ENCODE measurements around the gene MYO1D. TPM values are rescaled to one million over a fixed set of nuclear protein-coding genes. Genes with fewer than 3 reads are reported as not detected.
A peak's percentile ranks its signal among the peaks of the same experiment; 100 is the strongest.

MYO1D gene
- polyA plus RNA-seq, 1 donor from 2014 or later, result 11.6 TPM

DNA sequence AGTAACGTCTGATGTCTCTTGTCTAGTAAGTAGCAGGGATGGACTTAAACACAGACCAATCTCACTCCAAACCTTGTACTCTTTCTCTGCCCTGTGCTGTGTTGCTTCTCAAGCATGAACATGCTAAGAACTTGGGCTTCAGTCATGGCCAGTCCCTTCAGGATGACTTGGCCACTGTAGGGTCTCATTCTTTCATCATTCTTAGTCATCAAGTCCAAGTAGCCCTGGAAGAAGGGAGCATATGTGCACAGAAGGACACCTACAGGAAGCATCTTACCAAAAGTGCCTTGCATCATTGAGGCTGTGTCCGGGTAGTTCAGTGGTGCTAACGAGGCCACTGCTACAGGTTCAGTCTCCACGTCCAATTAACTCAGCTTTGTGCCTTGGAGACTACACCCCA lies 309.4 kb downstream of the MYO1D start:
- no peaks in the 10 kb centered on the region for H3K27me3 Mint-ChIP-seq
- H3K9me3 Mint-ChIP-seq, result no peaks in the 10 kb centered on the region
- H3K4me1 Mint-ChIP-seq, result peaks cover 11 to 21% (median 15%) of the 10 kb centered on the region in 3 donors
- no peak overlapping the region for H3K27ac Mint-ChIP-seq
- H3K36me3 Mint-ChIP-seq, result peaks cover 3% of the 10 kb centered on the region
- H3K4me3 Mint-ChIP-seq, result no peak overlapping the region

DNA sequence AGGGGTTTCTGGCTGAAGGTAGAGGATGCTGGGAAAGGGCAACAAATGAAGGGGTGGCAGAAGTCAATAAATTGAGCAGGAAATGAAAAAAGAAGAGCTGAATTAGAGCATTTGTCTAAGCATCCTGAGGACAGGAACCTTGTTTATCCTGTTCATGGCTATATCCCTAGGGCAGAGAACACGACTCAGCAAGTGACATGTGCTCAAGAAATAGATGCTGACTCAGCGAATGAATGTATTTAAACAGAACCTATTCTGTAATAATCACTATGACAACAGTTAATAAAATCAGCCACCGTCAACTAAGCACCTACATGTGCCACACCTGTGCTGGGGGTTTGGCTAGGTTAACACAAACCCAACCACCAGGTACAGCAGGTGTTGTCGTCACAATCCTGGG lies 309.8 kb downstream of the MYO1D start:
- Mint-ChIP-seq H3K27me3 (no peaks in the 10 kb centered on the region), H3K36me3 (peaks cover 3% of the 10 kb centered on the region), H3K4me3 (no peak overlapping the region), H3K4me1 (peaks cover 11 to 21% (median 15%) of the 10 kb centered on the region in 3 donors), H3K9me3 (no peaks in the 10 kb centered on the region), H3K27ac (no peak overlapping the region)

DNA sequence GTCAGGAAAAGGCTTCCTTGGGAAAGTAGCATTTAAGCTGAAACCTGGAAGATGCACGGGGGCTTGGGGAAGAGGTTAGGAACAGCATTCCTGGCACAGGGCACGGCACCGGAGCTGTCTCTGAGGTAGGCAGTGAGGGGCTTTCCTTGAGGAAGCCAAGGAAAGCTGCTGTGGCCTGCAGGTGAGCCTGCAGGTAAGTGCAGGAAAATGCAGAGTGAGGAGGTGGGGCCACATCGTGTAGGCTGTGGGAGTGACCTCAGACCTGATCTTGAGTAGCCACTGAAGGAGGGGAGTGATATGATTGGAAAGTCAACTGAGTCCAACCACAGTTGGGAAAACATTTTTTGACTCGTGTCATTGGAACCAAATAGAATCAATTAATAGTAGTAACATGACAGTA lies 310.6 kb downstream of the MYO1D start:
- no peaks in the 10 kb centered on the region for H3K9me3 Mint-ChIP-seq
- peak overlapping the region in 1 of 4 donors; percentile 69 for H3K4me3 Mint-ChIP-seq
- no peak overlapping the region for H3K27ac Mint-ChIP-seq
- peaks cover 11 to 21% (median 15%) of the 10 kb centered on the region in 3 donors for H3K4me1 Mint-ChIP-seq
- H3K36me3 Mint-ChIP-seq, result peaks cover 3% of the 10 kb centered on the region
- no peaks in the 10 kb centered on the region for H3K27me3 Mint-ChIP-seq

DNA sequence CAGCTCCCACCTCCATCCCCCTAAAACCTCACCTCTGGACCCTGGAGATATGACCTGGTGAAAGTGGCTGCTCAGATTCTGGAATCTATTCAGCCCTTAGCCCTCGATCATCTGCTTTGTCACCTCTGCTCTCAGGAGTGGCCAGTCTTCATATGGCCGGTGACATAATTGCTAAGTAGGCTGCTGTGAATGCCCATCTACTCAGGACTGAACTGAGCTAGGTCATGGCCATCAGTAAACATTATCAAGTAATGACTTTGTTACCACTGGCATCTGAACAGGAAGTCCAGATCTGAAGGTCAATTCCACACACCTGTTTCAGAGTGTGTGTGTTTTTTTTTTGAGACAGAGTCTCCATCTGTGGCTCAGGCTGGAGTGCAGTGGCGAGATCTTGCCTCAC lies 311.5 kb downstream of the MYO1D start:
- Mint-ChIP-seq H3K36me3 (peaks cover 3% of the 10 kb centered on the region), H3K9me3 (no peaks in the 10 kb centered on the region), H3K4me1 (peaks cover 11 to 21% (median 12%) of the 10 kb centered on the region in 3 donors), H3K4me3 (no peak overlapping the region), H3K27ac (no peak overlapping the region), H3K27me3 (no peaks in the 10 kb centered on the region)

DNA sequence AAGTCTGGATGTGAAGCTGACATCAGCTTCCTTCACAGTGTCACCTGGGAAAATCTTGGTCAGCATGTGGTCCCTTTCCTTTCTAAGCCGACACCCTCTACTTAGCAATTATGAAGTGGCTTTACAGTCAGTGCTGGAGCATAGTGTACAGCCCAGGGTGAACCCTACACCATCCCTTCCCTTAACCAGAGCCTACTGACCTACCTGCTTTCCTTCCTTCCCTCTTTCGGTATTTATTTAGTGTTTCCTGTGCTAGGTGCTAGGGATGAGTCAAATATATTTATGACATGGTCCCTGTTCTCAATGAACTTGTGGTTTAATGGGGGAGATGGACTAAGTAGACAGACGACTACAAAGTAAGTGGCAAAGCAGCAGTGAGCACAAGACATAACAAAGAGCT lies 312.6 kb downstream of the MYO1D start:
- Mint-ChIP-seq H3K9me3 (no peaks in the 10 kb centered on the region), H3K27ac (peak overlapping the region in 1 of 3 donors; percentile 10), H3K4me1 (peaks cover 8 to 15% (median 11%) of the 10 kb centered on the region in 3 donors), H3K27me3 (no peaks in the 10 kb centered on the region), H3K4me3 (no peak overlapping the region), H3K36me3 (peaks cover 3% of the 10 kb centered on the region)

DNA sequence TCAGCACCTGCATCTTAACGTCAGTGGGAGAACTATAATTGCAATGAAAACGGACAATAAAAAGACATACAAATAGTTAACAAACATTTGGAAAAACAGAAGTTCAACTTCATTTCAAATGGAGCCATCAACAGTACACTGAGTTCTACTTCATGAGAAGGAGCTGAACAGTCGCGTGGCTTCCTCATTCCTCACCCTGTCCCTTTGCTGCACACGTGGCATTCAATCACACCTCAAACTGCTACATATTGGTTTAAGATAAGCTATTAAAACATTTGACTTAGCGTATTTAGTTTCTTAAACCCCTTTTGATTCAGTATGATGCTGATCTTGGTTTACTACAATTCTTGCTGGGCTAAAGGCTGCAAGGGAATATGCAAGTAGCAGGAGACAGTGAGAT lies 313.3 kb downstream of the MYO1D start:
- no peak overlapping the region for H3K4me3 Mint-ChIP-seq
- H3K27ac Mint-ChIP-seq, result no peak overlapping the region
- peaks cover 3% of the 10 kb centered on the region for H3K36me3 Mint-ChIP-seq
- no peaks in the 10 kb centered on the region for H3K27me3 Mint-ChIP-seq
- no peaks in the 10 kb centered on the region for H3K9me3 Mint-ChIP-seq
- H3K4me1 Mint-ChIP-seq, result peaks cover 10 to 16% (median 15%) of the 10 kb centered on the region in 3 donors

DNA sequence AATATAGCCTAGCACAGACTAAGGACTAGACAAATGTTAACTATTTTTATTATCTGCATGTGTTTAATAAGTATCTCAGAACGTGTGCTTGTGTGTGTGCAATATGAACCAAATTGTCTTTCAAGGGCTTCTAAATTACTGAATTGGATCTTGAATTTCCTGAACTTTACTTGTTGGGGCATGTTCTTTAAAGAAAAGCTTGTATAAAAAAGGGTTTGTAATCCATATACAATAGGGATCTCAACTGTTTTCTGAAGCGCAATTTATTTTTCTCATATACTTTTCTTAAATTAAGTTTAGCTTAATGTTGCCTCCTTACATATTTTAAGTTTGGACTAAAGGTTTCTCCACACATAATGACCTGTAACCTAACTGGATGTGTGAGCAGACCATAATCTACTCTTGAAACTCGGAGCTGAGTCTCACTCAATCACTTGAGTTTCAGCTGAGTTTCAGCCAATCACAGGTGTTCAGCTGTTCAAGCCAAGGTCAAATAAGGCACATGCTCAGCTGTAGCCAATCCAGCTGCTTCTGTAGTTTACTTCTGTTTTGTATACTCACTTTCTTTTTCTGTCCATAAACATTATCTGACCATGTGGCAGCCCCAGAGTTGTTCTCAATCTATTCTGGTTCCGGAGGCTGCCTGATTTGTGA lies 317.8 kb downstream of the MYO1D start:
- H3K27me3 Mint-ChIP-seq, result peaks cover 1% of the 10 kb centered on the region
- H3K36me3 Mint-ChIP-seq, result no peaks in the 10 kb centered on the region
- H3K9me3 Mint-ChIP-seq, result no peaks in the 10 kb centered on the region
- peak overlapping the region; percentile 83 to 96 (median 87) for H3K27ac Mint-ChIP-seq
- H3K4me3 Mint-ChIP-seq, result peak overlapping the region in 3 of 4 donors; percentile 72 to 82 (median 73)
- peaks cover 26 to 32% (median 30%) of the 10 kb centered on the region in 3 donors for H3K4me1 Mint-ChIP-seq

DNA sequence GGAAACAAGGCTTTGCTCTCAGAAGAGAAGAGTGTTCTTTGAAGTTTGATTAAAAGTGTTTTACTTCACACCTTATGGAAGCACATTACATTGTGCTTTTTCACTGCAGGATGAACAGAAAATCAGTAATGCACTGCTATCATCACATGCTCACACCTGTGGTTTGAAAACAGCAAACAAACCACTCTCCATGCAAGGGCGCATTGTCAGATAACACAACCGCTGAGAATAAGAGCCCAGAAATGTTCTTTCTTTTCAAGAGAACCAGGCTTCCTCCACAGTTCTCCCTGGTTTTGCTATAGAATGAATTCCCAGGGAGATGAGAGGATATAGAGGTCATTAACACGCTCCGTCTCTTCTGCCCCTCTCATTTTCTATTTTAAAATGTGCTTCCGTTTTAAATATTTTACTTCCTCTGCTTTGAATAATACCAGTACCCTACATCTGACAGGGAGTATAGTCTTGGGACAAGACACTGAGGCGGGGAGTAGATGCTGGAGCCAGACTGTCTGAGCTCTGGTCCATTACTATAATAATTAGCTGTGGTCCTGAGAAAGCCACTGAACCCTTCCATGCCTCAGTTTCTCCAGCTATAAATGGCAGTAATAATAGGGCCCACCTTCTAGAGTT lies 318.5 kb downstream of the MYO1D start:
- peaks cover 29 to 32% (median 30%) of the 10 kb centered on the region in 3 donors for H3K4me1 Mint-ChIP-seq
- peak overlapping the region; percentile 8 to 82 (median 72) for H3K4me3 Mint-ChIP-seq
- peaks cover 1% of the 10 kb centered on the region for H3K27me3 Mint-ChIP-seq
- no peaks in the 10 kb centered on the region for H3K9me3 Mint-ChIP-seq
- peak overlapping the region; percentile 83 to 96 (median 87) for H3K27ac Mint-ChIP-seq
- no peaks in the 10 kb centered on the region for H3K36me3 Mint-ChIP-seq

DNA sequence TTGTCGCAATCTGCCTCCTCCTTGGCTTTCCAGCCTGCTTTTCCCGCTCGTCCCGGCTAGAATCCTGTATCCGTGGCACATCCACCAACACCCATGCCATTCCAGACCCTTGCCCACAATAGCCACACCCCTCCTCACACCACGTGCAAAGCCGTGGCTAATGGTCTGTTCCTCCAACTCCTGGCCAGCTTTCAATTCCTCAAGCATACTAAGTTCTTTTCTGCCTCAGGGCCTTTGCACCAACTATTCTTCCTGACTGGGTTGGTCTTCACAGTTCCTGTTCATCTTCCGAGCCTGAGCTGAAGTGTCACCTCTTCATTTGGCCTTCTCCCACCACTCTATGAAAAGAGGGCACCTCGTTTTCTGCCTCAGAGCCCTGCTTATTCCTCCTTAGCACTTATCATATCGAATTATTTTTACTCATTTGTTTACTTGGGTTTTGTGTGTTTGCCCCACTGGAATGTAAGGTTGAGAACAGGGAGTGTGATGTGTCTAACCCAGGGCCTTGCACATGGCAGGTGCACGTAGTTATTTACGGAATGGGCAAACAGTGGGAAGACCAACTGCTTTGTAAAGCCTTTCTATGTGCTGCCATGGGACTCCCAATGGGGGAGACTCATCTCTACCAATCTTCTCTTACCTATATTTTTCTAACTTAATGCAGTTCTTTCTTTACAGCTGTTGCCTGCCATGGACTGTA lies 321.2 kb downstream of the MYO1D start:
- peak overlapping the region in 1 of 3 donors; percentile 82 for H3K27ac Mint-ChIP-seq
- H3K27me3 Mint-ChIP-seq, result peaks cover 1% of the 10 kb centered on the region
- no peaks in the 10 kb centered on the region for H3K36me3 Mint-ChIP-seq
- H3K4me3 Mint-ChIP-seq, result no peak overlapping the region
- H3K9me3 Mint-ChIP-seq, result no peaks in the 10 kb centered on the region
- peaks cover 29 to 38% (median 37%) of the 10 kb centered on the region in 3 donors for H3K4me1 Mint-ChIP-seq

DNA sequence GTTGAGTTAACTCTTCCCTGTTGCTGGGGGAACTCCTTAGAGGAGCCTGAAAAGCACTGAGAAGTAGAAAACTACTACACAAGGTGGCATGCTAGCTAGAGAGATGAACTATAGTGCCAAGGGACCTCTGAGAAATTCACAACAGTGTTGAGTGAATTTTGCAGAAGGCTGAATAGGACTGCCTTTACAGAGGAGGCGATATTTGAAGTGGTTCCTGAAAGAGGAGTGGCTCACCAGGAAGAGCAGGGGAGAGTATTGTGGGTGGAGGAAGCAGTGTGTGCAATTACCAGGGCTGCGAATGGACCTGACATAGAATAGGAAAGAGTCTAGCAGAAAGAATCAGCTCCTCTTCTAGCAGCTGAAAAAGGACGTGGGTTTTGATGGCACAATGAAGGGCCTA lies 323.8 kb downstream of the MYO1D start:
- Mint-ChIP-seq H3K9me3 (no peaks in the 10 kb centered on the region), H3K36me3 (no peaks in the 10 kb centered on the region), H3K27me3 (peaks cover 1% of the 10 kb centered on the region), H3K27ac (peak overlapping the region in 1 of 3 donors; percentile 44), H3K4me1 (peaks cover 14 to 25% (median 22%) of the 10 kb centered on the region in 3 donors), H3K4me3 (no peak overlapping the region)

DNA sequence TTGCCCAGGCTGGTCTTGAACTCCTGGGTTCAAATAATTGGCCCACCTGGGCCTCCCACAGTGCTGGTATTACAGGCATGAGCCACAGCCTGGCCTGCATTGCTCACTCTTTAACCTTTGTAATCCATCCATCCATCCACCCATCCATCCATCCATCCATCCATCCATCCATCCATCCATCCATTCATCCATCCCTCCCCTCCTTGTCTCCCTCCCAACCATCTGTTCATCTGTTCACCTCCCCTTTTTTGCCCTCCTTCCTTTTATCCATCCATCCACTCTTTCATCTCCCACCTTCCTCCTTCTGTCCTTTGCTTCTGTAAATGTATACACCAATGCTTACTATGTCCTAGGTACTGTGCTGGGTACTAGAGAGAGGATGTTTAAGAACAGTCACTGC lies 324.6 kb downstream of the MYO1D start:
- H3K27me3 Mint-ChIP-seq, result no peaks in the 10 kb centered on the region
- H3K27ac Mint-ChIP-seq, result no peak overlapping the region
- H3K4me3 Mint-ChIP-seq, result no peak overlapping the region
- H3K9me3 Mint-ChIP-seq, result no peaks in the 10 kb centered on the region
- peaks cover 8 to 19% (median 17%) of the 10 kb centered on the region in 3 donors for H3K4me1 Mint-ChIP-seq
- H3K36me3 Mint-ChIP-seq, result no peaks in the 10 kb centered on the region

- Mint-ChIP-seq H3K27me3 (no peaks in the 10 kb centered on the region), H3K4me3 (no peak overlapping the region), H3K36me3 (no peaks in the 10 kb centered on the region), H3K27ac (no peak overlapping the region), H3K9me3 (no peaks in the 10 kb centered on the region), H3K4me1 (peaks cover 5 to 13% (median 11%) of the 10 kb centered on the region in 3 donors)
Observed at GRCh38 chr17:32551186-32551955, 325.6 kb downstream of the MYO1D start.

DNA sequence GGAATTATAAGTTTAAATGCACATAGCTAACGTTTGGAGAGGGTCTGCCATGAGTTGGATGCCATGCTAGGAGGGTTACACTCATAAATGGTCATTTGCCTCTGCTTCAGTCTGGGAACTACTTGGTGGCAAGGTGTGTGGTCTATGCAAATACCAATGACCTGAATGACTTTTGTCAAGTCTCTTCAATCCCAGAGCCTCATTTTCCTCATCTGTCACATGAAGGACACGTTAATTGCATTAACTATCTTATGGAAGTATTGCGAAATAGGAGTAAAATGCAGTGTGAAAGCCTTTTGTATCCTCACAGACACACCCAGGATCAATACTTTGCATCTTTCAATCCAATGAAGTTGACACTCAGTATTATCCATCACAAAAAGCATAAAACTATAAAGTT lies 327.4 kb downstream of the MYO1D start:
- H3K4me3 Mint-ChIP-seq, result no peak overlapping the region
- H3K27me3 Mint-ChIP-seq, result no peaks in the 10 kb centered on the region
- no peaks in the 10 kb centered on the region for H3K9me3 Mint-ChIP-seq
- H3K27ac Mint-ChIP-seq, result no peak overlapping the region
- H3K36me3 Mint-ChIP-seq, result no peaks in the 10 kb centered on the region
- peaks cover 3 to 10% (median 8%) of the 10 kb centered on the region in 3 donors for H3K4me1 Mint-ChIP-seq

GRCh38 chr17:32546031-32546444 lies 330.9 kb downstream of the MYO1D start:
- Mint-ChIP-seq H3K4me1 (peaks cover 0 to 3% (median 2%) of the 10 kb centered on the region in 3 donors), H3K36me3 (peaks cover 2% of the 10 kb centered on the region), H3K27me3 (no peaks in the 10 kb centered on the region), H3K9me3 (no peaks in the 10 kb centered on the region), H3K4me3 (no peak overlapping the region), H3K27ac (no peak overlapping the region)

GRCh38 chr17:32542186-32542585 lies 334.7 kb downstream of the MYO1D start:
- H3K36me3 Mint-ChIP-seq, result peaks cover 4% of the 10 kb centered on the region
- no peak overlapping the region for H3K27ac Mint-ChIP-seq
- no peaks in the 10 kb centered on the region for H3K27me3 Mint-ChIP-seq
- H3K4me3 Mint-ChIP-seq, result no peak overlapping the region
- H3K4me1 Mint-ChIP-seq, result peaks cover 0 to 3% (median 0%) of the 10 kb centered on the region in 3 donors
- H3K9me3 Mint-ChIP-seq, result no peaks in the 10 kb centered on the region
